Measurements from ENCODE around the gene TMEM35B.

Gene TMEM35B

DNA sequence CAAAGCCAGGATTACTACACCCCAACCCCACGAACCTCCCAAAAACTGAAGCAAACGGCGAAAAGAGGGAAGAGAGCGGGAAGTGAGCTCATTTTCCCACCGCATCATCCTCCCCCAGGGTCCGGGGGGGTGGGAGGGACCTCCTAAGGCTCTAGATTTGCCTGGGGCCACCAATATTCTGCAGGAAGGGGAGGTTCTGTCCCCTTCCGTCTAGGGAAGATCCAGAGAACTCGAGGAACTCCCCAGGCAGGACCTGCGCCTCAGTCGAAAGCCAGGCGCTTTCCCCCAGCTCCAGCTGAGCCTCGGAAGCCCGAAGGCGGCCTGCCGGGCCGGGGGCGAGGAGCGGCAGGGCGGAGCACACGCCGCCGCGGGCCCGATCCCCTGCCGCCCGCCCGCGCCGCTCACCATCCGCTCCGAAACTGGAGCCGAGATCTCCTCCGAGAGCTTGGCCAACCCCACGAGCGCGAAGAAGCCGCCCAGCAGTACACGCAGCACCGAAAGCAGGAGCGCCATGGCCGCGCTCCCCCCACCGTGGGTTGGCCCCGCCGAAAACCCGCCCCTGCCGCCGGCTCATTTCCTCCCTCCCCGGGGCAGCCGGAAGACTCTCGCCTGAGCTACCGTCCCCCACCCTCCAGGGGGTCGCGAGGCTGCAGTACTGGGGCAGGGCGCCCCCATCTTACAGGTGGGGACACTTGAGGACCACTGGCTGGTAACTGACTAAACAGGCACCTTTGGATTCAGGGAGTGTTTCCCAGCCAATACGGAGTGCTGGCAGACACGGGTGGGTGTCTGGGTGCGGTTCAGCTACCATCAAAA is at the start of gene TMEM35B:
Gene TMEM35B (minus strand): TSS at position 555 of the 816 bp plus-strand sequence. CDS start 42 bp downstream, at position 513.
- Histone ChIP-seq H3K4me3 (peak within 1 kb of the TSS; percentile 88), H3K9ac (peak within 1 kb of the TSS; percentile 95), H3K9me3 (no peaks in the 10 kb centered on the region), H3K27me3 (no peaks in the 10 kb centered on the region), H3K36me3 (peaks cover 23% of the 10 kb centered on the region), H4K20me1 (no peaks in the 10 kb centered on the region), H3K27ac (peak within 1 kb of the TSS; percentile 96), H3K4me2 (peak within 1 kb of the TSS; percentile 94), H3K4me1 (peaks cover 56% of the 10 kb centered on the region)
- no peak for TF ChIP-seq Cebpa-rat (IDR thresholded peaks at IDR 0.05)

DNA sequence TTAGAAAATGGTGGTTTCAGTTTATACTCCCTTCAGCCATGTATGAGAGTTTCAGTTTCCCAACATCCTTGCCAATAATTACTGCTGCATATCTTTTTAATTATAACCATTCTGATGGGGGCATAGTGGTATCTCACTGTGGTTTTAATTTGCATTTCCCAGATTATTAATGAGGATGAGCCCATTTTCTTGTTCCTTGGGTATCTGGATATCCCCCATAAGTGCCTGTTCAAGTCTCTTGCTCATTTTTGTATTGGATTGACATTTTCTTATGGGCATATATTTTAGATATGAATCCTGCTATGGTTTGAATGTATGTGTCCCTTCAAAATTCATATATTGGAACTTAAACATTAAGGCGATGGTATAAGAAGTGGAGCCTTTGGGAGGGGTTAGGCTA is 48.2 kb upstream of the TMEM35B start:
- TF ChIP-seq Cebpa-rat (IDR thresholded peaks at IDR 0.05): no peak

GRCh38 chr1:35032384-35032739 is 47.2 kb upstream of the TMEM35B start:
- H3K4me2 ChIP-seq: peak overlapping the region; percentile 91; the same call in 1 of the 2 replicates
- no peak for TF ChIP-seq Cebpa-rat (IDR thresholded peaks at IDR 0.05)
- H3K9me3 ChIP-seq: peaks cover 25% of the 10 kb centered on the region
- peak overlapping the region; percentile 78 for H3K4me3 ChIP-seq
- no peaks in the 10 kb centered on the region for H3K27me3 ChIP-seq
- H3K36me3 ChIP-seq: peaks cover 12% of the 10 kb centered on the region
- H3K27ac ChIP-seq: no peak overlapping the region
- H3K4me1 ChIP-seq: peaks cover 18% of the 10 kb centered on the region
- H4K20me1 ChIP-seq: no peaks in the 10 kb centered on the region
- H3K9ac ChIP-seq: no peak overlapping the region

More for the DNA sequence above, 48.2 kb upstream of the TMEM35B start:
- Histone ChIP-seq H3K9me3 (peaks cover 25% of the 10 kb centered on the region), H3K9ac (no peak overlapping the region), H3K4me1 (peaks cover 18% of the 10 kb centered on the region), H3K36me3 (0 out of 2 replicates have a peak, but pooled peaks cover 2% of the 10 kb centered on the region), H3K27me3 (no peaks in the 10 kb centered on the region), H4K20me1 (no peaks in the 10 kb centered on the region), H3K4me2 (no peak overlapping the region), H3K27ac (no peak overlapping the region), H3K4me3 (no peak overlapping the region)

DNA sequence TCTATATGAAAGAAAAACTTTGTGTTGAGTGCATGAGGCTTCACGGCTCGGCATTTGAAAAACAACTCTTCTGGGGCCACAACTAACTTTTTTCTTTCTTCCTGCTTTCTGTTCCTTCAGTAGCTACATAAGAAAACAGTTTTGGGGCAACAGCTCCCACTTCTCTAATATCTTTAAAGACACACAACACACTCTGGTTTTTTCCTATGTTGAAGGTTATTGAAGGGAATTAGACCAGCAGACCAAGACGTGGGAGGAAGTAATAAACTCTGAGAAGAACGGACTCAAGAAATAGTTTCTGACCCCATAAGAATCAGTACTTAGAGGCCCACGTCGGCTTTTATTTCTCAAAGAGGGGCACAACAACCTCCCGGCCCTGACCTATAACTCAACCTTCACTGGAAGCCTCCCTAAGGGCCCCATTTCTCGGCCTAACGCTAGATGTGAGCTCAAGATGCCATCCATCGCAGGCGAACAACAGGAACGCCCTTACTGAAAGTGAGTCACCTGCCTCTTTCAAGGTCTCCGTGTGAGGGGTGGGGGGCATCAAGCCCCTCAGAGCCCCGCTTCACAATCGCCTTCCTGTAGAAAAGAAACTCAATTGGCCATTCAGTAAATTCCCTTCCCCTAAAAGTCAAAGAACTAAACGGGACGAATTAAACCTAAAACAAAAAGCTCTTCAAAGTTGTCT is 45.8 kb upstream of the TMEM35B start:
- Histone ChIP-seq H3K27ac (peak overlapping the region; percentile 80), H3K9me3 (peaks cover 25% of the 10 kb centered on the region)

GRCh38 chr1:35030338-35030737 is 45.2 kb upstream of the TMEM35B start:
- Histone ChIP-seq H3K27me3 (no peaks in the 10 kb centered on the region), H3K4me2 (peak overlapping the region; percentile 91), H3K27ac (no peak overlapping the region), H3K4me1 (peaks cover 18% of the 10 kb centered on the region), H3K9ac (peak overlapping the region; percentile 81), H3K36me3 (peaks cover 28% of the 10 kb centered on the region), H3K4me3 (peak overlapping the region; percentile 78), H3K9me3 (peaks cover 25% of the 10 kb centered on the region), H4K20me1 (peaks cover 5% of the 10 kb centered on the region; the same call in 1 of the 2 replicates)
- no peak for TF ChIP-seq Cebpa-rat (IDR thresholded peaks at IDR 0.05)

More for the DNA sequence above, 45.8 kb upstream of the TMEM35B start:
- H3K27me3 ChIP-seq: no peaks in the 10 kb centered on the region
- H3K9ac ChIP-seq: peak overlapping the region; percentile 81
- H4K20me1 ChIP-seq: peaks cover 3% of the 10 kb centered on the region; the same call in 1 of the 2 replicates
- no peak for TF ChIP-seq Cebpa-rat (IDR thresholded peaks at IDR 0.05)
- peak overlapping the region; percentile 91 for H3K4me2 ChIP-seq
- H3K36me3 ChIP-seq: peaks cover 24% of the 10 kb centered on the region
- peak overlapping the region; percentile 78 for H3K4me3 ChIP-seq
- H3K4me1 ChIP-seq: peaks cover 18% of the 10 kb centered on the region

DNA sequence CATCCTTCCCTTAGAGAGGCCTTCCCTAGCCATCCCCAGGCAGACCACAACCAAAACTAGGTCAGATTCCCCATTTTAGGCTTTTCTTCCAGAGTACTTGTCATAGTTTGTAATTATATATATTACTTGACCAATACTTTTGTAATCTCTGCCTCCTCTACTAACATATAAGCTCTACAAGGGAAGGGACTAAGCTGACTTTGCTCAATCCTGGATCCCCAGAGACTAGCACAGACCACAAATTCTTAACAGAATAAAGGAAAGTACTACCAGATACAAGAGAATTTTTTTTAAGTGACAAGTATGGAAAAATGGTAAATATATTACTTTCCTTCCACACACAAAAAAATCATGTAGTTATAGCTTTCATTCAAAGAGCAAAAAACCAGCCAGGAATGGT is 44.6 kb upstream of the TMEM35B start:
- peaks cover 18% of the 10 kb centered on the region for H3K4me1 ChIP-seq
- H4K20me1 ChIP-seq: peaks cover 5% of the 10 kb centered on the region; the same call in 1 of the 2 replicates
- H3K27ac ChIP-seq: no peak overlapping the region
- H3K4me2 ChIP-seq: peak overlapping the region; percentile 91
- peak overlapping the region; percentile 78; the same call in 1 of the 2 replicates for H3K4me3 ChIP-seq
- H3K36me3 ChIP-seq: peaks cover 33% of the 10 kb centered on the region
- H3K9me3 ChIP-seq: peaks cover 25% of the 10 kb centered on the region
- TF ChIP-seq Cebpa-rat (IDR thresholded peaks at IDR 0.05): no peak
- H3K9ac ChIP-seq: peak overlapping the region; percentile 81; the same call in 1 of the 2 replicates
- no peaks in the 10 kb centered on the region for H3K27me3 ChIP-seq

DNA sequence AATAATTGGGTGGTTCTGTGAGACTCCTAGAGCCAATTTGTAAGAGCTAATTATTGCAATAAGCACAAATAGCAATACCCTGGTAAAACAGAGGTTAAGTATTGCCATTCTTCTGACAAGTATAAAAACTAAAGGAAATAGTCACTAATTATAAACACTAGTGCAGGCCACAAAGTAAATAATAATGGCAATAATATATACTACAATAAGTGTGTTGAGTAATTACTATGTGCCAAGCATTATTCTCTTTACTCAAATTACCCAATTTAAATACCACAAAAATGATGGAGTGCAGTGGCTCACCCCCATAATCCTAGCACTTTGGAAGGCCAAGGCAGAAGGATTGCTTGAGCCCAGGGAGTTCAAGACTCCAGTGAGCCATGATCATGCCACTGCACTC is 31.3 kb upstream of the TMEM35B start:
- H3K36me3 ChIP-seq: peaks cover 38% of the 10 kb centered on the region
- no peak overlapping the region for H3K4me2 ChIP-seq
- no peaks in the 10 kb centered on the region for H3K27me3 ChIP-seq
- no peak overlapping the region for H3K4me3 ChIP-seq
- no peaks in the 10 kb centered on the region for H4K20me1 ChIP-seq
- no peak for TF ChIP-seq Cebpa-rat (IDR thresholded peaks at IDR 0.05)
- peaks cover 5% of the 10 kb centered on the region; the same call in 1 of the 2 replicates for H3K4me1 ChIP-seq
- H3K27ac ChIP-seq: no peak overlapping the region
- no peaks in the 10 kb centered on the region for H3K9me3 ChIP-seq
- no peak overlapping the region for H3K9ac ChIP-seq

DNA sequence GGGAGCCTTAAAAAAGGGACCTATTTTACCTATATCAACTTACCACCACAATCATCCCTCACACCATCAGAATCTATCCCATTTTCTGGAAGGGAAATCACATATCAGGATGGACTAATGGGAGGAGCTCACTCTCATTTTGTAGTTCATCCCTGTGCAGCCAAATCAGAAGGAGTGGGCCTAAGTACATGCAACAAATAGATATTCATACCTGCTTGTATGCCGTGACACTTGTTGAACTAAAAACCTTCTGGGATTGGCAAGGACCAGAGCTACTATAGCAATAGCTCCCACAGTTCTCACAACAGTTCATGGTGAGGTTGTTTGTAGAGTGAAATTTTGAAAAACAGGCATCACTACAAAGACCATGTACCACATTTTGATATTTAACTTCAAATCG is 29.3 kb upstream of the TMEM35B start:
- no peaks in the 10 kb centered on the region for H4K20me1 ChIP-seq
- H3K4me1 ChIP-seq: peaks cover 5% of the 10 kb centered on the region; the same call in 1 of the 2 replicates
- H3K9me3 ChIP-seq: no peaks in the 10 kb centered on the region
- no peak for TF ChIP-seq Cebpa-rat (IDR thresholded peaks at IDR 0.05)
- H3K4me2 ChIP-seq: no peak overlapping the region
- H3K36me3 ChIP-seq: peaks cover 53% of the 10 kb centered on the region
- no peak overlapping the region for H3K27ac ChIP-seq
- no peak overlapping the region for H3K4me3 ChIP-seq
- no peaks in the 10 kb centered on the region for H3K27me3 ChIP-seq
- no peak overlapping the region for H3K9ac ChIP-seq

DNA sequence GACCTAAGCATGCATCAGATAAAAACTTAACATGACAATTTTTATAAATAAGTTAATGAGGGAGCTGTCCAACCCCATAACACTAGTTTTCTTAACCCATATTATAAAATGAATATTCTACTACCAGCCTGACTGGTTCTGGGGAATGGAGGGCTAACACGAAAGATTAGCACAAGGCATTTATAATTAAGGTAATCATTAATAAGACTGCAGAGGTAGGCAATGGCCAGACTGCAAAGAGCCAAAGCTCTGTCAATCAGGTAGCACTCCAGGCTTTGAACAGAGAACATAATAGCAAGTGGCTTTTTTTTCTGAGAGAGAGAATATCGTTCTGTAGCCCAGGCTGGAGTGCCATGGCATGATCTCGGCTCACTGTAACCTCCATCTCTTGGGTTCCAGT is 20.6 kb upstream of the TMEM35B start:
- no peaks in the 10 kb centered on the region for H3K4me1 ChIP-seq
- H3K4me2 ChIP-seq: no peak overlapping the region
- no peak overlapping the region for H3K9ac ChIP-seq
- no peaks in the 10 kb centered on the region for H4K20me1 ChIP-seq
- peaks cover 85% of the 10 kb centered on the region for H3K36me3 ChIP-seq
- H3K4me3 ChIP-seq: no peak overlapping the region
- no peak for TF ChIP-seq Cebpa-rat (IDR thresholded peaks at IDR 0.05)
- H3K27ac ChIP-seq: no peak overlapping the region
- H3K27me3 ChIP-seq: no peaks in the 10 kb centered on the region
- H3K9me3 ChIP-seq: no peaks in the 10 kb centered on the region

- no peaks in the 10 kb centered on the region for H3K27me3 ChIP-seq
- H3K4me1 ChIP-seq: no peaks in the 10 kb centered on the region
- peaks cover 74% of the 10 kb centered on the region for H3K36me3 ChIP-seq
- H3K9ac ChIP-seq: no peak overlapping the region
- no peaks in the 10 kb centered on the region for H4K20me1 ChIP-seq
- no peak for TF ChIP-seq Cebpa-rat (IDR thresholded peaks at IDR 0.05)
- H3K9me3 ChIP-seq: no peaks in the 10 kb centered on the region
- H3K27ac ChIP-seq: no peak overlapping the region
- H3K4me3 ChIP-seq: no peak overlapping the region
- H3K4me2 ChIP-seq: no peak overlapping the region
Observed at GRCh38 chr1:35001743-35002142, 16.6 kb upstream of the TMEM35B start.

Measured in BLaER1 (cell line).